Prostate gland (tissue), 2 donors: Measurements from ENCODE around the gene RET.

Experiments
- CTCF ChIP-seq, 4 experiments: fragments of 200-600 bp in 2 of 4; fragments of 450-650 bp in 2 of 4; sonication (generic) in 2 of 4; IDR thresholded peaks; 1 replicate in 3 of 4; 2 replicates in 1 of 4; pipeline ENCODE4 v1.5.1; 2016 to 2019; ENCODE audit warnings: antibody characterized with exemption in 4 of 4, mild to moderate bottlenecking in 2 of 4, moderate library complexity in 2 of 4
- POLR2A ChIP-seq: fragments of 450-650 bp; IDR thresholded peaks from one replicate; pipeline ENCODE4 v1.6.1; 2016; ENCODE audit warnings: antibody characterized with exemption, mild to moderate bottlenecking
- POLR2AphosphoS5 ChIP-seq: sonication (generic); formaldehyde crosslinking; IDR thresholded peaks from one replicate; pipeline ENCODE4 v1.6.1; 2017; ENCODE audit warnings: antibody characterized with exemption

GRCh38 chr10:43128958-43129706, 52.3 kb downstream of the RET start:
- TF ChIP-seq CTCF (IDR thresholded peaks at IDR 0.05): no peak
- no peak for TF ChIP-seq POLR2A
- TF ChIP-seq POLR2AphosphoS5: no peak
